ENCODE data around the gene MBNL1.

DNA sequence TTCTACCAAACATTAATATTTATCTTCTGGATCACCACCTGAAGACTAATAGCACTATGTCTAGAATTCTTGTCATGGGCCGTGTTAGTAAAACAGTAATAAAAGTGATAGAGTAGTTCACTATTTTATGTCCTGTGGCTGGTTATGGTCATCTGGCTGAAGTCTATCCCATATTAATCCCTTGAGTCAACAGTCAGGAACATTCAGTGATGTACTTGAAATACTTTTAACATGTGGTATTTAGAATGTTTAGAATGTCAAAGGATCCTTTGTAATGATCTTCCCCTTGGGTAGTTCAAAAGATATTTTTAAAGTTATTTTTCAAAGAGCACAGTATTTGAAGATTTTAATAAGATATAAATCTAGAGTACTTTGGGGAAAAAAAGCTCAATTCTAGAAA is 117.0 kb downstream of the MBNL1 start:
- TF ChIP-seq, protein P1, sequence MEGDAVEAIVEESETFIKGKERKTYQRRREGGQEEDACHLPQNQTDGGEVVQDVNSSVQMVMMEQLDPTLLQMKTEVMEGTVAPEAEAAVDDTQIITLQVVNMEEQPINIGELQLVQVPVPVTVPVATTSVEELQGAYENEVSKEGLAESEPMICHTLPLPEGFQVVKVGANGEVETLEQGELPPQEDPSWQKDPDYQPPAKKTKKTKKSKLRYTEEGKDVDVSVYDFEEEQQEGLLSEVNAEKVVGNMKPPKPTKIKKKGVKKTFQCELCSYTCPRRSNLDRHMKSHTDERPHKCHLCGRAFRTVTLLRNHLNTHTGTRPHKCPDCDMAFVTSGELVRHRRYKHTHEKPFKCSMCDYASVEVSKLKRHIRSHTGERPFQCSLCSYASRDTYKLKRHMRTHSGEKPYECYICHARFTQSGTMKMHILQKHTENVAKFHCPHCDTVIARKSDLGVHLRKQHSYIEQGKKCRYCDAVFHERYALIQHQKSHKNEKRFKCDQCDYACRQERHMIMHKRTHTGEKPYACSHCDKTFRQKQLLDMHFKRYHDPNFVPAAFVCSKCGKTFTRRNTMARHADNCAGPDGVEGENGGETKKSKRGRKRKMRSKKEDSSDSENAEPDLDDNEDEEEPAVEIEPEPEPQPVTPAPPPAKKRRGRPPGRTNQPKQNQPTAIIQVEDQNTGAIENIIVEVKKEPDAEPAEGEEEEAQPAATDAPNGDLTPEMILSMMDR (IDR thresholded peaks at IDR 0.05; ENCODE audit: low read depth, low read length, poor library complexity, severe bottlenecking) = no peak
- no peak for TF ChIP-seq EZH2phosphoT487 (IDR thresholded peaks at IDR 0.05; ENCODE audit: borderline replicate concordance, low read length)
